Hematopoietic multipotent progenitor cell treated with erythropoietin and hydrocortisone succinate and interleukin-3 and kit ligand, for 15 days (in vitro differentiated cells): ENCODE measurements around the gene C10orf143.
"Not testable (repeated sequence)": the region's sequence is repeated elsewhere in the genome, so short reads cannot be mapped to it uniquely, and the experiment has no call there.

Source experiments
- DNase-seq: peaks from one replicate; pipeline ENCODE4 v3.0.0-alpha.2; 2015; ENCODE audit warnings: low spot score

Gene C10orf143

GRCh38 chr10:130111113-130111851, 652 bp upstream of the C10orf143 start:
- peak; percentile 96 for DNase-seq

- DNase-seq = peak; percentile 86
Measured at GRCh38 chr10:130109796-130110245, 809 bp downstream of the C10orf143 start.

GRCh38 chr10:130108934-130109604, 1.6 kb downstream of the C10orf143 start:
- DNase-seq = no peak

- not testable (repeated sequence) for DNase-seq
Measured at GRCh38 chr10:130108146-130108545, 2.5 kb downstream of the C10orf143 start.

- DNase-seq = no peak
Measured at GRCh38 chr10:130105724-130106123, 4.9 kb downstream of the C10orf143 start.

GRCh38 chr10:130099344-130099743, 11.3 kb downstream of the C10orf143 start:
- no peak for DNase-seq

GRCh38 chr10:130090565-130090964, 20.1 kb downstream of the C10orf143 start:
- not testable (repeated sequence) for DNase-seq

GRCh38 chr10:130080461-130080814, 30.2 kb downstream of the C10orf143 start:
- no peak for DNase-seq

- no peak for DNase-seq
Measured at GRCh38 chr10:130079614-130080460, 30.8 kb downstream of the C10orf143 start.

GRCh38 chr10:130078120-130078519, 32.5 kb downstream of the C10orf143 start:
- DNase-seq = no peak

- no peak for DNase-seq
Measured at GRCh38 chr10:130076681-130077080, 33.9 kb downstream of the C10orf143 start.

GRCh38 chr10:130074639-130075038, 36.0 kb downstream of the C10orf143 start:
- DNase-seq = no peak

GRCh38 chr10:130073912-130074311, 36.7 kb downstream of the C10orf143 start:
- no peak for DNase-seq

GRCh38 chr10:130072247-130072646, 38.4 kb downstream of the C10orf143 start:
- no peak for DNase-seq

GRCh38 chr10:130067893-130068292, 42.7 kb downstream of the C10orf143 start:
- no peak for DNase-seq

- DNase-seq = no peak
Measured at GRCh38 chr10:130066743-130067142, 43.9 kb downstream of the C10orf143 start.

GRCh38 chr10:130065251-130065650, 45.4 kb downstream of the C10orf143 start:
- no peak for DNase-seq

GRCh38 chr10:130064783-130065182, 45.8 kb downstream of the C10orf143 start:
- DNase-seq = no peak

- DNase-seq = no peak
Measured at GRCh38 chr10:130062976-130063375, 47.7 kb downstream of the C10orf143 start.

GRCh38 chr10:130062201-130062600, 48.4 kb downstream of the C10orf143 start:
- DNase-seq = no peak

GRCh38 chr10:130061760-130062159, 48.9 kb downstream of the C10orf143 start:
- DNase-seq = no peak

GRCh38 chr10:130054021-130054420, 56.6 kb downstream of the C10orf143 start:
- DNase-seq = no peak

GRCh38 chr10:130053561-130053960, 57.1 kb downstream of the C10orf143 start:
- DNase-seq = no peak
